NCI-H2081 treated with DMSO at 0.1 percent for 48 hours (cell line): ENCODE data around the gene ALKBH7.
"Not testable (repeated sequence)": the region's sequence is repeated elsewhere in the genome, so short reads cannot be mapped to it uniquely, and the experiment has no call there.

Source experiments
- DNase-seq: peaks from one replicate; lab custom pipeline; 2025; lab: John Stamatoyannopoulos, UW

ALKBH7 gene

GRCh38 chr19:6372594-6373095, at the start of gene ALKBH7:
Gene ALKBH7 (plus strand): TSS chr19:6372794. CDS start chr19:6372821, 27 bp downstream.
- peak; percentile 98 for DNase-seq

- DNase-seq: no peak
Measured at GRCh38 chr19:6324757-6325156, 47.8 kb upstream of the ALKBH7 start.

GRCh38 chr19:6325614-6326013, 47.0 kb upstream of the ALKBH7 start:
- no peak for DNase-seq

GRCh38 chr19:6326815-6327214, 45.8 kb upstream of the ALKBH7 start:
- no peak for DNase-seq

GRCh38 chr19:6333439-6333838, 39.2 kb upstream of the ALKBH7 start, which contains the start of gene ACER1:
Gene ACER1 (minus strand): TSS chr19:6333612. CDS start chr19:6333551, 61 bp downstream.
- DNase-seq: no peak

- DNase-seq: no peak
Measured at GRCh38 chr19:6334490-6335285, 37.9 kb upstream of the ALKBH7 start.

GRCh38 chr19:6340493-6341201, 31.9 kb upstream of the ALKBH7 start:
- DNase-seq: no peak

GRCh38 chr19:6343462-6343861, 29.1 kb upstream of the ALKBH7 start:
- no peak for DNase-seq

- not testable (repeated sequence) for DNase-seq
Measured at GRCh38 chr19:6349271-6349670, 23.3 kb upstream of the ALKBH7 start.

- DNase-seq: no peak
Measured at GRCh38 chr19:6350688-6351087, 21.9 kb upstream of the ALKBH7 start.

- no peak for DNase-seq
Measured at GRCh38 chr19:6352381-6353165, 20.0 kb upstream of the ALKBH7 start.

GRCh38 chr19:6354098-6354674, 18.4 kb upstream of the ALKBH7 start:
- DNase-seq: no peak

- not testable (repeated sequence) for DNase-seq
Measured at GRCh38 chr19:6355321-6356040, 17.1 kb upstream of the ALKBH7 start.

GRCh38 chr19:6357174-6357573, 15.4 kb upstream of the ALKBH7 start:
- DNase-seq: no peak

GRCh38 chr19:6358003-6358402, 14.6 kb upstream of the ALKBH7 start:
- DNase-seq: no peak

- no peak for DNase-seq
Measured at GRCh38 chr19:6359568-6360341, 12.8 kb upstream of the ALKBH7 start.

- DNase-seq: not testable (repeated sequence)
Measured at GRCh38 chr19:6360445-6360844, 12.1 kb upstream of the ALKBH7 start.

- DNase-seq: not testable (repeated sequence)
Measured at GRCh38 chr19:6360857-6361216, 11.8 kb upstream of the ALKBH7 start.

GRCh38 chr19:6362027-6362350, 10.6 kb upstream of the ALKBH7 start:
- no peak for DNase-seq

- DNase-seq: no peak
Measured at GRCh38 chr19:6362351-6362801, 10.2 kb upstream of the ALKBH7 start.

GRCh38 chr19:6364353-6364752, 8.2 kb upstream of the ALKBH7 start:
- DNase-seq: no peak
